Keratinocyte (primary cell): ENCODE measurements around the gene TBC1D14. TPM values are rescaled to one million over a fixed set of nuclear protein-coding genes. Genes with fewer than 3 reads are reported as not detected.
A peak's percentile ranks its signal among the peaks of the same experiment; 100 is the strongest.
"Not testable (repeated sequence)": the region's sequence is repeated elsewhere in the genome, so short reads cannot be mapped to it uniquely, and the experiment has no call there.

ENCODE experiments used
- DNase-seq: peaks from one replicate; pipeline ENCODE4 v3.0.0-alpha.2; 2011; ENCODE audit warnings: low read depth, missing footprints, low spot score
- FAIRE-seq: peaks from 2 replicates; lab custom pipeline; 2011; peaks lifted over from hg19 to GRCh38; lab: Jason Lieb, UNC
- H2AFZ ChIP-seq: 2 replicates; pipeline ENCODE4 v1.6.0; 2012; ENCODE audit warnings: low read length, control low read depth, inconsistent platforms; ENCODE audit not compliant: control insufficient read depth
- H3K27ac ChIP-seq: 2 replicates; pipeline ENCODE4 v1.5.1; 2011; ENCODE audit warnings: low read length; ENCODE audit not compliant: control insufficient read depth, insufficient read depth
- H3K27me3 ChIP-seq: 3 replicates; pipeline ENCODE4 v1.6.0; 2011; ENCODE audit warnings: low read length; ENCODE audit not compliant: control insufficient read depth, insufficient read depth; ENCODE audit errors: extremely low read depth
- H3K36me3 ChIP-seq, 2 experiments: 2 replicates in 1 of 2; 3 replicates in 1 of 2; pipeline ENCODE4 v1.5.1; 2011; ENCODE audit warnings: low read length in 2 of 2, mild to moderate bottlenecking in 1 of 2; ENCODE audit not compliant: control insufficient read depth in 2 of 2, insufficient read depth in 2 of 2; ENCODE audit errors: extremely low read depth in 1 of 2
- H3K4me1 ChIP-seq: 3 replicates; pipeline ENCODE4 v1.5.1; 2011; ENCODE audit warnings: low read length; ENCODE audit not compliant: control insufficient read depth, insufficient read depth; ENCODE audit errors: extremely low read depth
- H3K4me2 ChIP-seq: 3 replicates; pipeline ENCODE4 v1.6.0; 2011; ENCODE audit warnings: low read depth, low read length; ENCODE audit not compliant: control insufficient read depth, insufficient read depth; ENCODE audit errors: extremely low read depth
- H3K4me3 ChIP-seq, 3 experiments: fragments of 200-600 bp in 1 of 3; sonication (generic) in 1 of 3; 2 replicates in 2 of 3; 3 replicates in 1 of 3; pipeline ENCODE4 v1.5.1; 2011 to 2016; ENCODE audit warnings: low read length in 3 of 3, mild to moderate bottlenecking in 3 of 3, control low read depth in 2 of 3, inconsistent platforms in 1 of 3, low read depth in 1 of 3, mixed read lengths in 1 of 3, mixed run types in 1 of 3, moderate library complexity in 1 of 3; ENCODE audit not compliant: control insufficient read depth in 2 of 3, insufficient read depth in 2 of 3; ENCODE audit errors: extremely low read depth in 1 of 3
- H3K79me2 ChIP-seq: 2 replicates; pipeline ENCODE4 v1.6.0; 2012; ENCODE audit warnings: low read length; ENCODE audit not compliant: control insufficient read depth, insufficient read depth
- H3K9ac ChIP-seq: 3 replicates; pipeline ENCODE4 v1.6.0; 2011; ENCODE audit warnings: low read length; ENCODE audit not compliant: control insufficient read depth, insufficient read depth; ENCODE audit errors: extremely low read depth
- H3K9me1 ChIP-seq: 3 replicates; pipeline ENCODE4 v1.6.0; 2011; ENCODE audit warnings: low read length; ENCODE audit not compliant: control insufficient read depth, insufficient read depth; ENCODE audit errors: extremely low read depth
- H3K9me3 ChIP-seq: 2 replicates; pipeline ENCODE4 v1.5.1; 2012; ENCODE audit warnings: low read depth, low read length; ENCODE audit not compliant: control insufficient read depth
- H4K20me1 ChIP-seq: 3 replicates; pipeline ENCODE4 v1.6.0; 2011; ENCODE audit warnings: low read length; ENCODE audit not compliant: control insufficient read depth, insufficient read depth; ENCODE audit errors: extremely low read depth
- CTCF ChIP-seq, 3 experiments: IDR thresholded peaks in 1 of 3; conservative IDR thresholded peaks in 1 of 3; optimal IDR thresholded peaks in 1 of 3; 2 replicates in 2 of 3; 3 replicates in 1 of 3; pipeline versions ENCODE3 to v1.5.1; 2011; ENCODE audit warnings: low read length in 3 of 3, mild to moderate bottlenecking in 3 of 3, moderate library complexity in 2 of 3, control low read depth in 1 of 3, inconsistent platforms in 1 of 3; ENCODE audit not compliant: insufficient read depth in 2 of 3; ENCODE audit errors: extremely low read depth in 1 of 3
- EZH2 ChIP-seq: IDR thresholded peaks from one replicate; pipeline ENCODE4 v1.6.1; 2012; ENCODE audit warnings: inconsistent platforms, mild to moderate bottlenecking, low read length, moderate library complexity
- dilution Hi-C: fragments of 300-500 bp; cut with MboI; formaldehyde crosslinking; loops from one replicate; pipeline ENCODE4 v1.7.0; 2020; ENCODE audit warnings: low sequenced_read_pairs; ENCODE audit not compliant: extremely low pct_ligation_motif_present
- polyA plus RNA-seq, 5 experiments: library from polyadenylated mRNA; depleted of rRNA in 3 of 5; stranded (reverse) in 3 of 5; stranded (forward) in 1 of 5; unstranded in 1 of 5; fragments of >200 nt; gene quantifications; 1 replicate in 1 of 5; 2 replicates in 3 of 5; 3 replicates in 1 of 5; pipeline versions ENCODE4 v1.2.1 to v1.2.3, GENCODE V29; 2011 to 2012; ENCODE audit warnings: missing spikeins in 2 of 5, low read depth in 1 of 5, low replicate concordance in 1 of 5

TBC1D14 gene
- polyA plus RNA-seq, 1 donor (not counting 4 experiments of a cell fraction or from before 2014, with no cell fraction given), result 55.1 TPM

DNA sequence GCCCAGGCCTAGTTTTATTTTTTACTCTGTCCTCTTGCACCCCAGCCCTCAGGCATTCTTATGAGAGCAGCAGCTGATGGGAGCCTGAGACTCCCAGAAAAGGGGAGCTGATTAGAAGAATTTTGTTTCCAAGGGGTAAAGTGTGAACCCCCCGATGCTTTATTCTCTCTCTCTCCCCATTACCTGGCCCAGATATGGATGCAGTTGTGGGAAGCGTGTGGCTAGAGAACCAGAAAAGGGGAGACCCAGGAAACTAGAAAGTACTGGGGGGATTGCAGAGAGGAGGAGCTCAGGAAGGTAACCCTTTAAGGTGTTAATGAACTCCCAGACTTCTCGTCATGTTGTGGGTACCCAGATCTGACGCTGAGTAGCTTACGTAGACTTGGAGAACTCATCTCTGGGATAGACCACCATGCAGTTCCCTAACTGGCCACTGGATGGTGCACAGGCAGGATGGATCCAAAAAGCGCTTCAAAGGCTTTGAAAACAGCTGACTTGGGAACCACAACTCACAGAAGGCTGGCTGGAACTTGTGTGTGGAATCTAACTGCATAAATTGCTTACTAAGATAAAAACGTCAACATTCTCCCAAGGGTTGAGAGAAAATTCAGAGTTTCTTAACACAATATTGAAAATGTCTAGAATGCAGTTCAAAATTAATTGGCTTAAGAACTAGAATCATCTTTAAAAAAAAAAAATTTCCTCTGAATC, 64.7 kb downstream of the TBC1D14 start:
- FAIRE-seq (peak; percentile 96), DNase-seq (no peak)
- dilution Hi-C loops, result no loop called here
- Histone ChIP-seq H3K4me2 (no peak overlapping the region), H3K4me3 (no peak overlapping the region), H3K36me3 (no peaks in the 10 kb centered on the region), H4K20me1 (no peaks in the 10 kb centered on the region), H2AFZ (no peak overlapping the region), H3K9me1 (no peaks in the 10 kb centered on the region), H3K27ac (no peak overlapping the region), H3K4me1 (no peaks in the 10 kb centered on the region), H3K9ac (no peak overlapping the region), H3K79me2 (no peaks in the 10 kb centered on the region), H3K9me3 (no peaks in the 10 kb centered on the region), H3K27me3 (no peaks in the 10 kb centered on the region)
- TF ChIP-seq CTCF (optimal IDR thresholded peaks at IDR 0.05 in 1 of 3, IDR thresholded peaks at IDR 0.05 in 1 of 3, conservative IDR thresholded peaks at IDR 0.05 in 1 of 3; ENCODE audit: extremely low read depth in 1 of 3, insufficient read depth in 2 of 3, low read length in 3 of 3) (peak; percentile 79 to 99 (median 92)), EZH2 (no peak)

DNA sequence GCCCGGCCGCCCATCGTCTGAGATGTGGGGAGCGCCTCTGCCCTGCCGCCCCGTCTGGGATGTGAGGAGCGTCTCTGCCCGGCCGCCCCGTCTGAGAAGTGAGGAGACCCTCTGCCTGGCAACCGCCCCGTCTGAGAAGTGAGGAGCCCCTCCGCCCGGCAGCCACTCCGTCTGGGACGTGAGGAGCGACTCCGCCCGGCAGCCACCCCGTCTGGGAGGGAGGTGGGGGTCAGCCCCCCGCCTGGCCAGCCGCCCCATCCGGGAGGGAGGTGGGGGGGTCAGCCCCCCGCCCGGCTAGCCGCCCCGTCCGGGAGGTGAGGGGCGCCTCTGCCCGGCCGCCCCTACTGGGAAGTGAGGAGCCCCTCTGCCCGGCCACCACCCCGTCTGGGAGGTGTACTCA, 68.2 kb downstream of the TBC1D14 start:
- H2AFZ ChIP-seq, H3K9me3 ChIP-seq, H3K4me3 ChIP-seq, dilution Hi-C loops, H3K4me1 ChIP-seq, H3K36me3 ChIP-seq, H3K9me1 ChIP-seq, H3K27ac ChIP-seq, H4K20me1 ChIP-seq, H3K27me3 ChIP-seq, DNase-seq, H3K9ac ChIP-seq, FAIRE-seq, H3K4me2 ChIP-seq, H3K79me2 ChIP-seq: not testable (repeated sequence)
